K562 (cell line): Measurements from ENCODE around the gene MORC1.

Experiments
- BRD9 ChIP-seq: fragments of 450-650 bp; IDR thresholded peaks from 2 replicates; pipeline ENCODE4 v1.6.1; 2018; ENCODE audit warnings: low read depth; ENCODE audit not compliant: partially characterized antibody
- JUND ChIP-seq, 2 experiments: IDR thresholded peaks; 2 replicates in 1 of 2; 3 replicates in 1 of 2; pipeline ENCODE4 v1.6.1; 2011; ENCODE audit warnings: borderline replicate concordance in 2 of 2, low read depth in 2 of 2, low read length in 2 of 2, improper control_type of control experiment in 1 of 2, missing biosample characterization in 1 of 2, missing genetic modification characterization in 1 of 2, missing genetic modification reagents in 1 of 2
- TF ChIP-seq, protein P1 (sequence below): sonication (generic); formaldehyde crosslinking; IDR thresholded peaks from 2 replicates; pipeline ENCODE4 v1.9.0; 2022; ENCODE audit warnings: mild to moderate bottlenecking, missing genetic modification reagents

DNA sequence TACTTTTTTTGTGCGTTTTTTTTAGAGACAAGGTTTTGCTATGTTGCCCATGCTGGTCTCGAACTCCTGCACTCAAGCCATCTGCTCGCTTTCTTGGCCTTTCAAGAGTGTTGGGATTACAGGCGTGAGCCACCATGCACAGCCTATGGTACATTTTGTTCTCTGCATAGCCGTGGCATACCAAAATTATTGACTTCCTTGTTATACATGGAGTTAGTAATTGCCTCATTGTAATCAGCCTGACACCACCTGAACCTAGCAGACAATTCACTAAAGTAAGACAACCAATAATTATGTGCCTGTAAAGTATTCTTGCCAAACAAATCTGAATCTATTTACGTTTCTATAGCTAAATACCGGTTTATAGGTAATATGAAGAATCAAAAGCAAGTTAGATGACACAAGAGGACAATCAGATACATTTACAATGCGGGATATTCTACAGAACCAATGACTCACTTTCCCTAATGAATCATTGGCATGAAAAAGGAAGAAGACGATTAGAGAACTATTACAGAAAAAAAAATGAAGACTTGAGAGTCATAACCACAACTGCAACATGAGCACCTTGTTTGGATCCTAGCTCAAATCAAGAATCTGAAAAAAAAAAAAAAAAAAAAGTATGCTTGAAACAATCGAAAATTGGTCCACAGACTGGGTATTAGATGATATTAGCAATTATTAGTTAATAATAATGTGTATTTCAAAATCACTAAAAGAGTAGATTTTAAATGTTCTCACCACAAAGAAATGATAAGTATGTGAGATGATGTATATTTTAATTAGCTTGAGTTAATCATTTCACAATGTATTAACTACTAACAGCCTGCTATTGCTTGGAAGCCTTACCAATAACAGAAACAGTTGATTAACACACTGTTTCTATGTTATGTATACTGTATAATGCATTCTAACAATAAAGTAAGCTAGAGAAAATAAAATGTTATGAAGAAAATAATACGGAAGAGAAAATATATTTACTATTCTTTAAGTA is 171.3 kb downstream of the MORC1 start:
- TF ChIP-seq, protein P1, sequence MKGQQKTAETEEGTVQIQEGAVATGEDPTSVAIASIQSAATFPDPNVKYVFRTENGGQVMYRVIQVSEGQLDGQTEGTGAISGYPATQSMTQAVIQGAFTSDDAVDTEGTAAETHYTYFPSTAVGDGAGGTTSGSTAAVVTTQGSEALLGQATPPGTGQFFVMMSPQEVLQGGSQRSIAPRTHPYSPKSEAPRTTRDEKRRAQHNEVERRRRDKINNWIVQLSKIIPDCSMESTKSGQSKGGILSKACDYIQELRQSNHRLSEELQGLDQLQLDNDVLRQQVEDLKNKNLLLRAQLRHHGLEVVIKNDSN = no peak
- TF ChIP-seq JUND (IDR thresholded peaks at IDR 0.05; ENCODE audit: borderline replicate concordance, low read depth, low read length) = no peak
- no peak for TF ChIP-seq JUND (tag; IDR thresholded peaks at IDR 0.05; ENCODE audit: borderline replicate concordance, low read depth, low read length)
- no peak for TF ChIP-seq BRD9
